ENCODE measurements around the gene GET4. TPM values are rescaled to one million over a fixed set of nuclear protein-coding genes. Genes with fewer than 3 reads are reported as not detected.
A peak's percentile ranks its signal among the peaks of the same experiment; 100 is the strongest.

GET4 gene
- total and polyA plus RNA-seq, 10 of the 15 experiments (the other 5 are each of a cell fraction or from before 2014, with no cell fraction given), result 0.66 to 73.8 (median 34.0) TPM

GRCh38 chr7:831596-832166 lies 44.7 kb upstream of the GET4 start (continued):
- TF ChIP-seq JUND (IDR thresholded peaks at IDR 0.05; ENCODE audit: low read depth, low read length) (peak; percentile 89), BACH1 (IDR thresholded peaks at IDR 0.05; ENCODE audit: borderline replicate concordance) (peak; percentile 55; the same call in 1 of the 2 replicates), SMAD1 (IDR thresholded peaks at IDR 0.05; ENCODE audit: low read depth, partially characterized antibody) (no peak), CREM (IDR thresholded peaks at IDR 0.05; ENCODE audit: low read depth) (peak; percentile 36; the same call in 1 of the 2 replicates), HCFC1 (IDR thresholded peaks at IDR 0.05; ENCODE audit: low read length) (no peak), MLLT1 (IDR thresholded peaks at IDR 0.05) (peak; percentile 71), LARP7 (IDR thresholded peaks at IDR 0.05) (no peak), TBL1XR1 (IDR thresholded peaks at IDR 0.05; ENCODE audit: low read depth, low read length) (no peak), MEF2B (IDR thresholded peaks at IDR 0.05; ENCODE audit: partially characterized antibody, poor library complexity, severe bottlenecking) (peak; percentile 85), RFX5 (IDR thresholded peaks at IDR 0.05; ENCODE audit: low read depth, low read length) (no peak), NKRF (conservative IDR thresholded peaks at IDR 0.05) (no peak), FOXK2 (IDR thresholded peaks at IDR 0.05) (no peak), ZNF24 (IDR thresholded peaks at IDR 0.05) (no peak), RB1 (IDR thresholded peaks at IDR 0.05; ENCODE audit: borderline replicate concordance) (no peak), CUX1 (IDR thresholded peaks at IDR 0.05; ENCODE audit: insufficient replicate concordance, low read depth, low read length) (no peak), ZNF274 (IDR thresholded peaks at IDR 0.05; ENCODE audit: insufficient read depth, insufficient read length) (no peak), ATF7 (IDR thresholded peaks at IDR 0.05; ENCODE audit: low read depth) (peak; percentile 95)
- TF ChIP-seq, protein P1, sequence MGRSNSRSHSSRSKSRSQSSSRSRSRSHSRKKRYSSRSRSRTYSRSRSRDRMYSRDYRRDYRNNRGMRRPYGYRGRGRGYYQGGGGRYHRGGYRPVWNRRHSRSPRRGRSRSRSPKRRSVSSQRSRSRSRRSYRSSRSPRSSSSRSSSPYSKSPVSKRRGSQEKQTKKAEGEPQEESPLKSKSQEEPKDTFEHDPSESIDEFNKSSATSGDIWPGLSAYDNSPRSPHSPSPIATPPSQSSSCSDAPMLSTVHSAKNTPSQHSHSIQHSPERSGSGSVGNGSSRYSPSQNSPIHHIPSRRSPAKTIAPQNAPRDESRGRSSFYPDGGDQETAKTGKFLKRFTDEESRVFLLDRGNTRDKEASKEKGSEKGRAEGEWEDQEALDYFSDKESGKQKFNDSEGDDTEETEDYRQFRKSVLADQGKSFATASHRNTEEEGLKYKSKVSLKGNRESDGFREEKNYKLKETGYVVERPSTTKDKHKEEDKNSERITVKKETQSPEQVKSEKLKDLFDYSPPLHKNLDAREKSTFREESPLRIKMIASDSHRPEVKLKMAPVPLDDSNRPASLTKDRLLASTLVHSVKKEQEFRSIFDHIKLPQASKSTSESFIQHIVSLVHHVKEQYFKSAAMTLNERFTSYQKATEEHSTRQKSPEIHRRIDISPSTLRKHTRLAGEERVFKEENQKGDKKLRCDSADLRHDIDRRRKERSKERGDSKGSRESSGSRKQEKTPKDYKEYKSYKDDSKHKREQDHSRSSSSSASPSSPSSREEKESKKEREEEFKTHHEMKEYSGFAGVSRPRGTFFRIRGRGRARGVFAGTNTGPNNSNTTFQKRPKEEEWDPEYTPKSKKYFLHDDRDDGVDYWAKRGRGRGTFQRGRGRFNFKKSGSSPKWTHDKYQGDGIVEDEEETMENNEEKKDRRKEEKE (IDR thresholded peaks at IDR 0.05), result no peak
